ENCODE measurements around the gene PTER.

The PTER gene

GRCh38 chr10:16466001-16466400 is 29.2 kb downstream of the PTER start:
- no peak overlapping the region for H3K4me3 ChIP-seq (replicated peaks in 1 of 2; ENCODE audit: low read depth in 2 of 2, low read length in 2 of 2)
- DNase-seq (ENCODE audit: low read depth in 2 of 2), result no peak
- TF ChIP-seq, protein P1, sequence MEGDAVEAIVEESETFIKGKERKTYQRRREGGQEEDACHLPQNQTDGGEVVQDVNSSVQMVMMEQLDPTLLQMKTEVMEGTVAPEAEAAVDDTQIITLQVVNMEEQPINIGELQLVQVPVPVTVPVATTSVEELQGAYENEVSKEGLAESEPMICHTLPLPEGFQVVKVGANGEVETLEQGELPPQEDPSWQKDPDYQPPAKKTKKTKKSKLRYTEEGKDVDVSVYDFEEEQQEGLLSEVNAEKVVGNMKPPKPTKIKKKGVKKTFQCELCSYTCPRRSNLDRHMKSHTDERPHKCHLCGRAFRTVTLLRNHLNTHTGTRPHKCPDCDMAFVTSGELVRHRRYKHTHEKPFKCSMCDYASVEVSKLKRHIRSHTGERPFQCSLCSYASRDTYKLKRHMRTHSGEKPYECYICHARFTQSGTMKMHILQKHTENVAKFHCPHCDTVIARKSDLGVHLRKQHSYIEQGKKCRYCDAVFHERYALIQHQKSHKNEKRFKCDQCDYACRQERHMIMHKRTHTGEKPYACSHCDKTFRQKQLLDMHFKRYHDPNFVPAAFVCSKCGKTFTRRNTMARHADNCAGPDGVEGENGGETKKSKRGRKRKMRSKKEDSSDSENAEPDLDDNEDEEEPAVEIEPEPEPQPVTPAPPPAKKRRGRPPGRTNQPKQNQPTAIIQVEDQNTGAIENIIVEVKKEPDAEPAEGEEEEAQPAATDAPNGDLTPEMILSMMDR (IDR thresholded peaks at IDR 0.05; ENCODE audit: low read depth, low read length), result no peak

DNA sequence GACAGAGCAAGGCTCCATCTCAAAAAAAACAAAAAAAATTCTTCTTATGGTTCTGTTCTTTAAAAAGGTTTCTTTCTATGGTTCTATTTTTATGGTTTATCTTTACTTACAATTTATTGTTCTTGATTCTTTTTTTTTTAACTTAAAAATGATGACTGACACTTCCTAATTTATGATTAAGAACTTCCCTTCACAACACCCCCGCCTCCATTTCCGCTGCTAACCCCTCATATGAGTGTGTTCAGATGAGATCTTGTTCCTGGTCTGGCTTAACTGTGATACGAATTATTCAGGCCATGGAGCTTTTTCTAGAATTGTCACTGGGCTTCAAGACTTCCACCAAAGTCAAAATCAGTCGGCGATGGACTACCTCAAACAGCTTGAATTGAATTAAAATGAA is 33.9 kb downstream of the PTER start:
- TF ChIP-seq, protein P1 (IDR thresholded peaks at IDR 0.05; ENCODE audit: low read depth, low read length), result no peak
- no peak for DNase-seq (ENCODE audit: low read depth in 2 of 2)
- no peak overlapping the region for H3K4me3 ChIP-seq (replicated peaks in 1 of 2; ENCODE audit: low read depth in 2 of 2, low read length in 2 of 2)

DNA sequence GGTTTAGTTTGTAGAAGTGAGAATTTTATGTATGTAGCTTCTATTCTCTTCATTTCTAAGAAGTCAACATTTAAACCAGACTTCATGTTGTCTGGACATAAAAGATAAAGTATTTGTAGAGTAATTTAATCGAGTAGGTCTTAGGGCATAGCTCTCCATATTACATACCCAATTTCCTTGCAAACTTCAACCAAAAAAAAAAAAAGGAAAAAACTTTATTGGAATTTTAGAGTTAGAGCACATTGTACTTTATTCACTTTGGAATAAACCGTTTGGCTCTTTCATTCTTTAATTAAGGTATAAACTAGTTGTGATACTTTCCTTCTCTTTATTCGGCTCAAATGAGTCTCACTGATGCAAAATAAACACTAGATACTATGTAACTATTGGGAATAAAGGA is 36.0 kb downstream of the PTER start:
- DNase-seq (ENCODE audit: low read depth in 2 of 2), result no peak
- TF ChIP-seq, protein P1 (IDR thresholded peaks at IDR 0.05; ENCODE audit: low read depth, low read length), result no peak
- no peak overlapping the region for H3K4me3 ChIP-seq (replicated peaks in 1 of 2; ENCODE audit: low read depth in 2 of 2, low read length in 2 of 2)

DNA sequence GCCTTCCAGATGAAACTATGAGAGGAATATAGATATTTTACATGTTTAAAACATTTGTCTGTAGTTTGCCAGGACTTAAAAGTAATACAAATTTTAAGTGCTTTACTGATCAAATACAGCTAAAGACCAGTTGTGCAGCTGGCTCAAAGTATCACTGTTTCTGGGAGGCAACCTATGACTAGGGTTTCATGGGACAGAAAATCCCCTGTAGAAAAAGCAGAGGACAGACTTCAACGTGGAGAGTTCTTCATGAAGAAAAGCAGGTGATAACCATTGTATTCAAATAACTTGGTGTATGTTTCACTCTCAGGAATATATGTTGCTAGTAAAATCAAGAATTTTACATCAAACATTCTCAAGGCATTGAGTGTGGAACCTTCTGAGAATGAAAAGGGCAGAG is 40.9 kb downstream of the PTER start:
- H3K4me3 ChIP-seq (replicated peaks in 1 of 2; ENCODE audit: low read depth in 2 of 2, low read length in 2 of 2), result no peak overlapping the region
- TF ChIP-seq, protein P1 (IDR thresholded peaks at IDR 0.05; ENCODE audit: low read depth, low read length), result no peak
- no peak for DNase-seq (ENCODE audit: low read depth in 2 of 2)

GRCh38 chr10:16478801-16479200 is 42.0 kb downstream of the PTER start:
- TF ChIP-seq, protein P1 (IDR thresholded peaks at IDR 0.05; ENCODE audit: low read depth, low read length), result no peak
- no peak overlapping the region for H3K4me3 ChIP-seq (replicated peaks in 1 of 2; ENCODE audit: low read depth in 2 of 2, low read length in 2 of 2)
- peak in 1 of 2 donors; percentile 36 for DNase-seq (ENCODE audit: low read depth in 2 of 2)

DNA sequence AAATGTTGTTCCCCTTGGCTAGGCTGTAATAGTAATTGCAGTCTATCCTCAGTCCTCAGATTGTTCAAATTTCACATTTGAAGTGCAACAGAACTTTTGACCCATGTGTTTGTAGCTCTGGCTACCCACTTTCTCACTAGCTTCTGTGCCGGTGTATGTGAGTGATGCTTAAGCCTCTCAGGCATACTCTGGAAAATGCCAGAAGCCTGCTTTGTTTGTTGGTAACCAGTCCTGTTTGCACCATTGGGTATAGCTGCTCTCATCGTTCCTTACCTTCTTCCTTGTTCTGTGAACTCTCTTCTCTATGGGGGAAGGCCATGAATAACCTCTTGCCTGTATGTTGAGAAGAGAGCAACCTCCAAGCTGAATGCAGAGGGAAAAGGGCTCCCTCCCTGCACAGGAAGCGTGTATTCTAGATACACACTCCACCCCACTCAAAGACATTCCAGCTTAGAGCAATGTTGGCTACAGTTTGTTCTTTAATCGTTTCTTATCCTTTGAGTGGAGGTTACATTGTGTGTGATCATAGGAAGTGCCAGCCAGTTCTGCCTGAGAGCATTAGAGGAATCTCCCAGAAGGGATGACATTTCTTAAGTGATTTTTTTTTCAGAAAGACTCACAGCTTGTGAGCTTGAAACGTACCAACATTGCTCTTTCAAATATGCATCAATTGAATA is 44.4 kb downstream of the PTER start:
- H3K4me3 ChIP-seq (replicated peaks in 1 of 2; ENCODE audit: low read depth in 2 of 2, low read length in 2 of 2), result no peak overlapping the region
- peak in 1 of 2 donors; percentile 17 for DNase-seq (ENCODE audit: low read depth in 2 of 2)

More for the DNA sequence above, 44.4 kb downstream of the PTER start:
- TF ChIP-seq, protein P1 (IDR thresholded peaks at IDR 0.05; ENCODE audit: low read depth, low read length), result no peak
